Right lobe of liver (tissue), 4 donors: ENCODE measurements around the gene FHIP2A.

Experiments
- CTCF ChIP-seq, 4 donors: fragments of 200-600 bp in 3 of 4; fragments of 450-650 bp in 1 of 4; IDR thresholded peaks; one replicate each; pipeline versions ENCODE4 v1.5.1 to v1.8.0; 2016 to 2022; ENCODE audit warnings: antibody characterized with exemption in 4 of 4, mild to moderate bottlenecking in 2 of 4
- POLR2A ChIP-seq: fragments of 450-650 bp; IDR thresholded peaks from one replicate; pipeline ENCODE4 v1.6.1; 2017; ENCODE audit warnings: antibody characterized with exemption, mild to moderate bottlenecking
- donor health status: DM: no; HTN: no; CAD: no.
- donor health status: DM: no; HTN: no; CAD: no.
- donor health status: DM: no; HTN: yes; CAD: no.

- TF ChIP-seq POLR2A (no peak), CTCF (IDR thresholded peaks at IDR 0.05) (no peak)
These were observed 35.1 kb downstream of the FHIP2A start for GRCh38 chr10:114856544-114857287.
